Measurements from ENCODE around the gene TENM3.

The TENM3 gene

DNA sequence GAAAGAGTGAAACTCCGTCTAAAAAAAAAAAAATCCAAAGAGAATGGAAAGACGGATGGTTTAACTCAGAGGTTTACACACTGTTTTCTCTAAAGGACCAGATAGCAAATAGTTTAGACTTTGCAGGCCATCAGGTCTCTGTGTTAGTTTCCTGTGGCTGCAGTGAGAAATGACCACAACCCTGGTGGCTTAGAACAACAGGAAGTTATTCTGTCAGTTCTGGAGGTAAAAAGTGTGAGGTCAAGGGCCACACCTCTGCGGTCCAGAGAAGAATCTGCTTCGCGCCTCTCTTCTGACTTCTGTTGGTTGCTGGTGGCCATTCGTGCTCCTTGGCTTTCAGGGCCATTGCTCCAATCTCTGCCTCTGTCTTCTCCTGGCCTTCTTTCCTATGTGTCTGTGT, 76.9 kb downstream of the TENM3 start:
- no peaks in the 10 kb centered on the region for H3K36me3 ChIP-seq (ENCODE audit: control insufficient read depth in 1 of 2, insufficient read depth in 2 of 2, low read length in 2 of 2)
- no peak overlapping the region for H3K9ac ChIP-seq (ENCODE audit: low read depth in 1 of 2, low read length in 2 of 2)
- no peak overlapping the region for H3K27ac ChIP-seq (ENCODE audit: low read depth, low read length)
- no peaks in the 10 kb centered on the region for H3K9me3 ChIP-seq (ENCODE audit: control insufficient read depth in 1 of 2, low read length in 2 of 2)
- H3K27me3 ChIP-seq (ENCODE audit: control insufficient read depth in 1 of 2, insufficient read depth in 2 of 2, low read length in 2 of 2): no peaks in the 10 kb centered on the region
- H3K4me3 ChIP-seq (ENCODE audit: low read depth in 1 of 2, low read length in 2 of 2): no peak overlapping the region
- H3K4me1 ChIP-seq (ENCODE audit: control insufficient read depth in 1 of 2, insufficient read depth in 2 of 2, low read length in 2 of 2): no peaks in the 10 kb centered on the region

DNA sequence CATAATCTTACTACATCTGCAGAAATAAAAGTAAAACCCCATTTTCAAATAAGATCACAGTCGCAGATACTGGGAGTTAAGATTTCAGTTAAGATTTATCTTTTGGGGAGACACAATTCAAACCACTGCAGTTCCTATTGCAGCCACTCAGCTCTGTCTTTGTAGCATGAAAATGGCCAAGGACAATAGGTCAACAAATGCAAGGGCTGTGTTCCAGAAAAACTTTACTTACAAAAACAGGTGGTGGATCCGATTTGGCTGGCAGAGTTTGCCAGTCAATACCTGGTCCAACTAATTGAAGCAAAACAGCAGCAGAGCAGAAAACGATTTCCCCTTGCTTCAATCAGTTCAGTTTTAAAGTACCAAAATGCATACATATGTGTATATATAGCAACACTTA, 77.4 kb downstream of the TENM3 start:
- H3K27ac ChIP-seq (ENCODE audit: low read depth, low read length): no peak overlapping the region
- H3K4me3 ChIP-seq (ENCODE audit: low read depth in 1 of 2, low read length in 2 of 2): no peak overlapping the region
- no peaks in the 10 kb centered on the region for H3K4me1 ChIP-seq (ENCODE audit: control insufficient read depth in 1 of 2, insufficient read depth in 2 of 2, low read length in 2 of 2)
- no peaks in the 10 kb centered on the region for H3K36me3 ChIP-seq (ENCODE audit: control insufficient read depth in 1 of 2, insufficient read depth in 2 of 2, low read length in 2 of 2)
- no peaks in the 10 kb centered on the region for H3K9me3 ChIP-seq (ENCODE audit: control insufficient read depth in 1 of 2, low read length in 2 of 2)
- H3K27me3 ChIP-seq (ENCODE audit: control insufficient read depth in 1 of 2, insufficient read depth in 2 of 2, low read length in 2 of 2): no peaks in the 10 kb centered on the region
- H3K9ac ChIP-seq (ENCODE audit: low read depth in 1 of 2, low read length in 2 of 2): no peak overlapping the region

DNA sequence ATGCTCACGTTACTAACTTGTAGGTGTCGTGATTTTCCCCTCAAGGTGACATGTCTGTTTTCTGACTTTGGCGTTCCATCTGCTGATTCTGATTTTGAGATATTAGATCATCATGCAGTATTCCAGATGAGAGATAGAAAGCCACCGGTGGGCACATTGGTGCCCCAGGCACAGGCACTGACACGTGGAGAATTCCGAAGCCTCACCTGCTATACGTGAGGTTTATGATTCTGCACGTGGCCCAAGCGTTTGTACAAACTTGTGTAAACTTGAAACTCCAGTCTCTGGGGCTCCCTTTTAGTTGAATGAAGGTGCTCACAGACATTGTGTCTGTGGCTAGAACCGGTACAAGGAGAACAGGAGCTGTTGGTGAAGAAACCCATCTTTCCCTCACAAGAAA, 81.1 kb downstream of the TENM3 start:
- no peaks in the 10 kb centered on the region for H3K9me3 ChIP-seq (ENCODE audit: control insufficient read depth in 1 of 2, low read length in 2 of 2)
- no peaks in the 10 kb centered on the region for H3K4me1 ChIP-seq (ENCODE audit: control insufficient read depth in 1 of 2, insufficient read depth in 2 of 2, low read length in 2 of 2)
- no peak overlapping the region for H3K27ac ChIP-seq (ENCODE audit: low read depth, low read length)
- no peak overlapping the region for H3K9ac ChIP-seq (ENCODE audit: low read depth in 1 of 2, low read length in 2 of 2)
- no peaks in the 10 kb centered on the region for H3K27me3 ChIP-seq (ENCODE audit: control insufficient read depth in 1 of 2, insufficient read depth in 2 of 2, low read length in 2 of 2)
- H3K4me3 ChIP-seq (ENCODE audit: low read depth in 1 of 2, low read length in 2 of 2): no peak overlapping the region
- H3K36me3 ChIP-seq (ENCODE audit: control insufficient read depth in 1 of 2, insufficient read depth in 2 of 2, low read length in 2 of 2): no peaks in the 10 kb centered on the region

DNA sequence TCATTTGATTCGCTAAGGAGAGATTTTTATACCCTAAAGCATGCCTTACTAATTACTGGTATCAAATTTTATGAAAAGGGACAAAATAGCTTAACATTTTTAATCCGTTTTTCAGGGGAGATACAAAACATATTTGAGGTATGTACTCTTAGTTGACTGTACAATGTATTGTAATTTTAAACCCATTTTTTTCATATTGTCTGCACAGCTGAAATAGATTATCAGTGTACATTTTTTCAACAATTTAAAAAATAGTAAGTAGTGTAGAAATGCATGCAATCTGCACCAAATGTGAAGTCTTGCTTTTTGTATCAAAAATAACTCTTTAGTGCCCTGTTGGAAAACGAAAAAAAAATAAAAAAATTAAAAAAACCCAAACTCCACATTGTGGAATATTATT, 82.2 kb downstream of the TENM3 start:
- no peak overlapping the region for H3K4me3 ChIP-seq (ENCODE audit: low read depth in 1 of 2, low read length in 2 of 2)
- H3K4me1 ChIP-seq (ENCODE audit: control insufficient read depth in 1 of 2, insufficient read depth in 2 of 2, low read length in 2 of 2): no peaks in the 10 kb centered on the region
- H3K9me3 ChIP-seq (ENCODE audit: control insufficient read depth in 1 of 2, low read length in 2 of 2): no peaks in the 10 kb centered on the region
- no peaks in the 10 kb centered on the region for H3K27me3 ChIP-seq (ENCODE audit: control insufficient read depth in 1 of 2, insufficient read depth in 2 of 2, low read length in 2 of 2)
- no peaks in the 10 kb centered on the region for H3K36me3 ChIP-seq (ENCODE audit: control insufficient read depth in 1 of 2, insufficient read depth in 2 of 2, low read length in 2 of 2)
- no peak overlapping the region for H3K27ac ChIP-seq (ENCODE audit: low read depth, low read length)
- H3K9ac ChIP-seq (ENCODE audit: low read depth in 1 of 2, low read length in 2 of 2): no peak overlapping the region

DNA sequence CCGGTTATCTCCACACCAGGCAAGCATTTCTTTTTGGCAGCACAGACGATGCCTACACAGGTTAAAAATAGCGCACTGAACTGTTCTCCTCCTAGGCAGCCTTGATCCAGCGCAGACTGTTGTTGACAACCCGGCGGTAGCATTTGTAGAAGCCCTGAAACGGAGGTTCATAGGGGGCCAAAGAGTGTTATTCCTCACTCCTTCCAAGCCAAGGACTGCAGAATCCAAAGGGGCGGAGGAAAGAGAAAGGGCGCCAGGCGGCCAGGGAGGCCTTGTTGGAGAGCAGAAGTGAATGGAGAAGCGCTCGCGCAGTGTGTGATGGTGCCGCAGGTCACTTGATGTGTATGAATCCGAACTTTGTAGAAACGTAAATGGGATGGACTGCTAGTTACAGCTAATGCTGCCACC, 82.7 kb downstream of the TENM3 start:
- Histone ChIP-seq H3K27ac (ENCODE audit: low read depth, low read length) (no peak overlapping the region), H3K4me1 (ENCODE audit: control insufficient read depth in 1 of 2, insufficient read depth in 2 of 2, low read length in 2 of 2) (no peaks in the 10 kb centered on the region), H3K9me3 (ENCODE audit: control insufficient read depth in 1 of 2, low read length in 2 of 2) (no peaks in the 10 kb centered on the region), H3K36me3 (ENCODE audit: control insufficient read depth in 1 of 2, insufficient read depth in 2 of 2, low read length in 2 of 2) (no peaks in the 10 kb centered on the region), H3K27me3 (ENCODE audit: control insufficient read depth in 1 of 2, insufficient read depth in 2 of 2, low read length in 2 of 2) (no peaks in the 10 kb centered on the region), H3K4me3 (ENCODE audit: low read depth in 1 of 2, low read length in 2 of 2) (no peak overlapping the region), H3K9ac (ENCODE audit: low read depth in 1 of 2, low read length in 2 of 2) (no peak overlapping the region)

DNA sequence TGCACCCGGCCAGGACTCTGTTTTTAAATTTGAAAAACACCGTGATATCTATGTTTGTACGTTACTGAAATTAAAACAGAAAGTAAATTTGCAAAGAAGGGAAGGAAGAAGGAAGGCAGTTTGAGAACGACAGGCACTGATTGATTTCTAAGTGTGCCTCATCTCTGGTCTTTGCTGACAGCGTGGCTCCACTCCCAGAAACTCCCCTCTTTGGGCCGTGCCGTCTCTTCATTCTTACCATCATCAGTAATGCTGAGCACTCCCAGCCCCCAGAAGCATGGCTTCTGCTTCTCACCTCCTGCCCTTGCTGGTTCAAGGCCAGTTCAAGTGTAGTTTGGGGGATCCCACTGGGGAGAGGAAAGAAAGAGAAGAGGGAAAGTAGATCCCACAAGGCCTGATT, 85.3 kb downstream of the TENM3 start:
- no peak overlapping the region for H3K4me3 ChIP-seq (ENCODE audit: low read depth in 1 of 2, low read length in 2 of 2)
- H3K4me1 ChIP-seq (ENCODE audit: control insufficient read depth in 1 of 2, insufficient read depth in 2 of 2, low read length in 2 of 2): no peaks in the 10 kb centered on the region
- H3K9ac ChIP-seq (ENCODE audit: low read depth in 1 of 2, low read length in 2 of 2): no peak overlapping the region
- H3K27ac ChIP-seq (ENCODE audit: low read depth, low read length): no peak overlapping the region
- H3K27me3 ChIP-seq (ENCODE audit: control insufficient read depth in 1 of 2, insufficient read depth in 2 of 2, low read length in 2 of 2): no peaks in the 10 kb centered on the region
- H3K9me3 ChIP-seq (ENCODE audit: control insufficient read depth in 1 of 2, low read length in 2 of 2): no peaks in the 10 kb centered on the region
- no peaks in the 10 kb centered on the region for H3K36me3 ChIP-seq (ENCODE audit: control insufficient read depth in 1 of 2, insufficient read depth in 2 of 2, low read length in 2 of 2)

DNA sequence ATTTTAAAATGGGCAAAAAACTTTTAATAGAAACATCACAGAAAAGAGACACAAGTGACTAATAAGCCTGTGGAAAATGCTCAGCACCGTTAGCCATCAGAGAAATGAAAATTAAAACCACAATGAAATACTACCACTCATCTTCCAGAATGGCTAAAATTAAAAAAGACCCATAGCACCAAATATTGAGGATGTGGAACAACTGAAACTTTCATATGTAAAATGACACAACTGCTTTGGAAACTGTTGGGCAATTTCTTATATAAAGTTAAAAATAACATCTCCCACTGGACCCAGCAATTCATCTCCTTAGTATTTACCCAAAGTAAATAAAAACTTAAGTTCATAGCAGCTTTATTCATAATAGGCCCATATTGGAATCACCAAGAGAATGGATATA, 94.2 kb downstream of the TENM3 start:
- H3K4me1 ChIP-seq (ENCODE audit: control insufficient read depth in 1 of 2, insufficient read depth in 2 of 2, low read length in 2 of 2): peaks cover 4% of the 10 kb centered on the region in 2 donors
- no peaks in the 10 kb centered on the region for H3K27me3 ChIP-seq (ENCODE audit: control insufficient read depth in 1 of 2, insufficient read depth in 2 of 2, low read length in 2 of 2)
- H3K36me3 ChIP-seq (ENCODE audit: control insufficient read depth in 1 of 2, insufficient read depth in 2 of 2, low read length in 2 of 2): no peaks in the 10 kb centered on the region
- H3K4me3 ChIP-seq (ENCODE audit: low read depth in 1 of 2, low read length in 2 of 2): no peak overlapping the region
- no peak overlapping the region for H3K27ac ChIP-seq (ENCODE audit: low read depth, low read length)
- no peak overlapping the region for H3K9ac ChIP-seq (ENCODE audit: low read depth in 1 of 2, low read length in 2 of 2)
- H3K9me3 ChIP-seq (ENCODE audit: control insufficient read depth in 1 of 2, low read length in 2 of 2): no peaks in the 10 kb centered on the region

DNA sequence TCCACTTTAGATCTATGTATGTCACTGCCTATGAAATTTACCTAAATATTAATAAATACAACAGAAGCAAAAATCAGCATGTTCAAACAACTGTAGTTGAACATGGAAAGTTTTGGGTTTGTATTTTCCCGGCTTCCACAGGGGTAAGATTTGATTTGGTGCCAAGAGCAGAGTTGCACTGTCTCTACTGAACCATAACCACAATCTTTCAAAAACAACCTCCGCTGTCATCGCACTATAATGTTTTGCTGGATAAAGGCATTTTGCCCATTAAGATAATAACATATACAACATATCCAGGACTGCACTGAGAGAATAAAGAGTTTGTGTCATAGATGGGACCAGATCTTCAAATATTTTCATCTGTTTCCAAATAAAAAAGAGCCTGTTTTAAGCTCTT, 94.9 kb downstream of the TENM3 start:
- Histone ChIP-seq H3K27ac (ENCODE audit: low read depth, low read length) (no peak overlapping the region), H3K9ac (ENCODE audit: low read depth in 1 of 2, low read length in 2 of 2) (no peak overlapping the region), H3K4me1 (ENCODE audit: control insufficient read depth in 1 of 2, insufficient read depth in 2 of 2, low read length in 2 of 2) (peaks cover 4% of the 10 kb centered on the region in 2 donors), H3K4me3 (ENCODE audit: low read depth in 1 of 2, low read length in 2 of 2) (no peak overlapping the region), H3K27me3 (ENCODE audit: control insufficient read depth in 1 of 2, insufficient read depth in 2 of 2, low read length in 2 of 2) (no peaks in the 10 kb centered on the region), H3K9me3 (ENCODE audit: control insufficient read depth in 1 of 2, low read length in 2 of 2) (no peaks in the 10 kb centered on the region), H3K36me3 (ENCODE audit: control insufficient read depth in 1 of 2, insufficient read depth in 2 of 2, low read length in 2 of 2) (no peaks in the 10 kb centered on the region)

DNA sequence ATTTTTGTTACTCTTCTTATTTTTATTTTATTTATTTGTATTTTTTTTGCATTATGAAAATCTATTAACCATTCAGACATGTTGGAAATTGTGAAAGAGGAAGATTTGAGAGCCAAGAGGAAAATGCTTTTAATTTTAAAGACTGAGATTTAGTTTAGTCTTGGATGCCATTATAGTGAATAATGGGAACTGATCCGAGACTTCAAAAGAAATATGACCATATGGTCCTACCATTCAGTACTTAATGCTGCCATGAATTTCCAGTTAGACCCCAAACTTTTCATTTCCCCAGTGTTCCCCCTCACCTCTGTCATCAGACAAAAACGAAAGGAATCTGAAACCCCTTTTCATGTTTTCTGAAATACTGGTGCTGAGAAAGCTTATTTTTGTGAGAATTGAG, 95.5 kb downstream of the TENM3 start:
- Histone ChIP-seq H3K9ac (ENCODE audit: low read depth in 1 of 2, low read length in 2 of 2) (no peak overlapping the region), H3K27me3 (ENCODE audit: control insufficient read depth in 1 of 2, insufficient read depth in 2 of 2, low read length in 2 of 2) (no peaks in the 10 kb centered on the region), H3K36me3 (ENCODE audit: control insufficient read depth in 1 of 2, insufficient read depth in 2 of 2, low read length in 2 of 2) (no peaks in the 10 kb centered on the region), H3K27ac (ENCODE audit: low read depth, low read length) (no peak overlapping the region), H3K9me3 (ENCODE audit: control insufficient read depth in 1 of 2, low read length in 2 of 2) (no peaks in the 10 kb centered on the region), H3K4me3 (ENCODE audit: low read depth in 1 of 2, low read length in 2 of 2) (no peak overlapping the region), H3K4me1 (ENCODE audit: control insufficient read depth in 1 of 2, insufficient read depth in 2 of 2, low read length in 2 of 2) (peaks cover 4 to 6% of the 10 kb centered on the region in 2 donors)

DNA sequence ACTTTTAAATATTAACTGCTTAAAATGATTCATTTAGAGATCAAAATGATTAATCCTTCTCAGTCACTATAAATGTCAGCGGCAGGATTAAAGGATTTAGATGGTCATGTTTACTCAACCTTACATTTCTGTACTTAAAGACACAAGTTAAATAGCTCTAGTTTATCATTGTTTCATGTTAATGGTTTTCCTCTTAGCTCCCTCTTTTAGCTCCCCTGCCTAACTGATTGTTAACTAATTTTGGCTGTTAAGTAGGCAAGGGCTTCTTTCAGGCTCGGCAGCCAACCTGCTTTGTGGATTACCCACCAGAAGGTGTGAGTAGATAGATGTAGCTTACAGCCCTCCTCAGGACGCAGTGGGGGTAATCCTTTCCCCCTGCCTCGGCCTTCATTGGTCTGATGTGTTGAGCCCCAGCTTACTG, 96.0 kb downstream of the TENM3 start:
- Histone ChIP-seq H3K27me3 (ENCODE audit: control insufficient read depth in 1 of 2, insufficient read depth in 2 of 2, low read length in 2 of 2) (no peaks in the 10 kb centered on the region), H3K4me1 (ENCODE audit: control insufficient read depth in 1 of 2, insufficient read depth in 2 of 2, low read length in 2 of 2) (peaks cover 4 to 6% of the 10 kb centered on the region in 2 donors), H3K9me3 (ENCODE audit: control insufficient read depth in 1 of 2, low read length in 2 of 2) (no peaks in the 10 kb centered on the region), H3K36me3 (ENCODE audit: control insufficient read depth in 1 of 2, insufficient read depth in 2 of 2, low read length in 2 of 2) (no peaks in the 10 kb centered on the region), H3K9ac (ENCODE audit: low read depth in 1 of 2, low read length in 2 of 2) (no peak overlapping the region), H3K4me3 (ENCODE audit: low read depth in 1 of 2, low read length in 2 of 2) (peak overlapping the region in 1 of 2 donors; percentile 35), H3K27ac (ENCODE audit: low read depth, low read length) (no peak overlapping the region)

DNA sequence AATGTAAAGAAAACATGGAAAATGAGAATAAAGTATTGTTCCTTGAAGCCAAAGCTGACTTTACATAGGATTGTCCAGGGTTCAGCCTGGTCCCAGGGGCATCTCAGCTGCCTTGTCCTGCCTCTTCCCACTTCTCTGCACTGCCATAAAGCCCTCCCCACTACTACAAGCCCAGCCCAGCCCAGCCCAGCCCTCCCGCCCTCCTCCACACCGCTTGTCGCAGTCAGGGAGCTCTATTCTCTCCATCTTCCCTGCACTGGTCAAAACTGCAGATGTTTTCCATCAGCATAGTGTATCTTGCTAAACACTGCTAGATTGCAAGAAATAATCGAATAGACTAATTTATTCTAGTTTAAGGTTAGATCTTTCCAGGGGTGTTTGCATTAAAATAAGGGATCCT, 100.3 kb downstream of the TENM3 start:
- H3K27ac ChIP-seq (ENCODE audit: low read depth, low read length): no peak overlapping the region
- peaks cover 6 to 10% of the 10 kb centered on the region in 2 donors for H3K4me1 ChIP-seq (ENCODE audit: control insufficient read depth in 1 of 2, insufficient read depth in 2 of 2, low read length in 2 of 2)
- no peaks in the 10 kb centered on the region for H3K27me3 ChIP-seq (ENCODE audit: control insufficient read depth in 1 of 2, insufficient read depth in 2 of 2, low read length in 2 of 2)
- H3K4me3 ChIP-seq (ENCODE audit: low read depth in 1 of 2, low read length in 2 of 2): no peak overlapping the region
- H3K9ac ChIP-seq (ENCODE audit: low read depth in 1 of 2, low read length in 2 of 2): no peak overlapping the region
- no peaks in the 10 kb centered on the region for H3K9me3 ChIP-seq (ENCODE audit: control insufficient read depth in 1 of 2, low read length in 2 of 2)
- no peaks in the 10 kb centered on the region for H3K36me3 ChIP-seq (ENCODE audit: control insufficient read depth in 1 of 2, insufficient read depth in 2 of 2, low read length in 2 of 2)
